ENCODE data around the gene METTL23. TPM values are rescaled to one million over a fixed set of nuclear protein-coding genes. Genes with fewer than 3 reads are reported as not detected.
"Not testable (repeated sequence)": the region's sequence is repeated elsewhere in the genome, so short reads cannot be mapped to it uniquely, and the experiment has no call there.

The METTL23 gene
- total RNA-seq, 1 donor from 2014 or later: 14.7 TPM

DNA sequence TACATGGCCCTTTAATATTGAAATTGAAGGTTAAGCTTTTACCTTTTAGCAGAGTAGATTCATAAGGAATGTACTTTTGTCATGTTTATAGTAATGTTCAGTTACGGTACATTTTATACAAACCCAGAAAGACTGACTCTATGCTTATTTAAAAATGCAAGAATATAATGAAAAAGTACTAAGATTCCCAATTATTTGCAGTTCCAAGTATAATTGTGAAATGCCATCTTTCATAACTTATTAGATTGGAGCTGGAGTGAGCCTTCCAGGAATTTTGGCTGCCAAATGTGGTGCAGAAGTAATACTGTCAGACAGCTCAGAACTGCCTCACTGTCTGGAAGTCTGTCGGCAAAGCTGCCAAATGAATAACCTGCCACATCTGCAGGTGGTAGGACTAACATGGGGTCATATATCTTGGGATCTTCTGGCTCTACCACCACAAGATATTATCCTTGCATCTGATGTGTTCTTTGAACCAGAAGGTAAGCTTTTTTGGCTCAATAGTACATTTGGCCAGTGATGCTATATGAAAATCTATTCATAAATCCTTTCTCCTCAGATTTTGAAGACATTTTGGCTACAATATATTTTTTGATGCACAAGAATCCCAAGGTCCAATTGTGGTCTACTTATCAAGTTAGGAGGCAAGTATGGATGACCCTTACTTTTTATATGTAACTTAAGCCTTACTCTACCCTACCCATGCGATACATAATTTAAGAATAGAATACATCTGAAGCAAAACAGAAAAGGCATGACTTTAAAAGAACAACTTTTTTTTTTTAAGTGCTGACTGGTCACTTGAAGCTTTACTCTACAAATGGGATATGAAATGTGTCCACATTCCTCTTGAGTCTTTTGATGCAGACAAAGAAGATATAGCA lies 6.3 kb downstream of the METTL23 start:
- DNase-seq (ENCODE audit: low spot score in 2 of 2) (no peak), FAIRE-seq (no peak)

DNA sequence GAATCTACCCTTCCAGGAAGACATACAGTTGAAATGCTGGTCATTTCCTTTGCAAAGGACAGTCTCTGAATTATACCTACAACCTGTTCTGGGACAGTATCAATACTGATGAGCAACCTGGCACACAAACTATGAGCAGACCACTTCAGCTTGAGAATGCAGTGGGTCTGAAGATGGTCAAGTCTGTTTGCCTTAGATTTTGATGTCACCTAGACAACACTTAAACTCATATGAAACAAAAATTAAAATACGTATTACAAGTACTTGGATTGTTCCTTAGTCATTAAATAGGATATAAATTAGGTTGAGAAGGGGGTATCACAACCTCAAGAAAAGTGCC lies 6.9 kb downstream of the METTL23 start:
- FAIRE-seq: no peak
- DNase-seq (ENCODE audit: low spot score in 2 of 2): no peak

DNA sequence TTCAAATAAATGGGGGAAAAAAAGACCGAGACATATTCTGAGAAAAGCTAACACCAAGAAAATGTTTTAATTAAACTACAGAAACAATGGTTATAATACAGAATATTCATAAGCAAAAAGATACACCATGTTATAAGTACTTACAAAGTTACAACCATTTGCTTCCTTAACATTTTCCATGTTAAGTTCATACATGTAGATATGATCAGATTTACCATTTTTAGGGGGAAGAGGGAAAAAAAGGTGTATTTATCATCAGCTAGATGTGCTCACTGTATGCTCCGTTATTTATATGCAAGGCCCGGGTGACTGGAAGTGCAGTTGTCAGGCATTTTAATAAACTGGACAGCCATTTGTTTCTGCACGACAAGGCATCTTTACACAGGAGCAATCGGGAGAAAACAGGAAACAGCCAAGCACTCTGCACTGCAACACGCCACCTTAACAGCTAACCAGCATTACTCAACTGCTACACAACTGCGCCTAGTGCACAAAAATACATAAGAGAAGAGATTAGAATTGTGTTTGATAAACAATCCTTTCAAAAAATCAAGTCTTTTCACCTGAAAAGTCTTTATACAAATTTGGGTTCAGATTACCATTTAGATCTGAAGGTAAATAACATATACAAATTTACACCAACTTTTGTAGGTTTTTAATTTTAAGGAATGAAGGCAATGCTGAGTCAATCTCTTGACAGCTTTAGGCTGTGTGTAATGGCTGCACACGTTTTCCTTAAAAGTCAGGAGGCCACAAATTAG lies 7.6 kb downstream of the METTL23 start:
- FAIRE-seq (no peak), DNase-seq (ENCODE audit: low spot score in 2 of 2) (no peak)

DNA sequence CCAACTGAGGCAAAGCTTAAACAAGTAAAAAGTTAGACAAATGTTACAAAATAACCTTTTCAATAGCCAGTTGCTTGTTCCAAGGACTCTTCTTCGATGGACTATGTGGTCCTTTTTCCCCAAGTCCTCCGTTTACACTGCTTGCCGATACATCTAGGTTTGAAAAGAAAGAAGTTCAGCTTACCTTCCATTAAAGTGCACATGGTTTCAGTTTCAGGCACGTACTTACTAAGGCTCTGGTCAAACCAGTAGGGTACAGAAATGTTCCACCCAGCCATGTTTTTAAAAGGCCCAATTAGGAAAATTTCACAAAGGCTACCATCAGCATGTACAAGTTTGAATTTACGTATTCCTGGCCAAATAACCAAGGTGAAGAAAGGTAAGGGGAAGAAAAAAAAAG lies 8.4 kb downstream of the METTL23 start:
- no peak for FAIRE-seq
- no peak for DNase-seq (ENCODE audit: low spot score in 2 of 2)

DNA sequence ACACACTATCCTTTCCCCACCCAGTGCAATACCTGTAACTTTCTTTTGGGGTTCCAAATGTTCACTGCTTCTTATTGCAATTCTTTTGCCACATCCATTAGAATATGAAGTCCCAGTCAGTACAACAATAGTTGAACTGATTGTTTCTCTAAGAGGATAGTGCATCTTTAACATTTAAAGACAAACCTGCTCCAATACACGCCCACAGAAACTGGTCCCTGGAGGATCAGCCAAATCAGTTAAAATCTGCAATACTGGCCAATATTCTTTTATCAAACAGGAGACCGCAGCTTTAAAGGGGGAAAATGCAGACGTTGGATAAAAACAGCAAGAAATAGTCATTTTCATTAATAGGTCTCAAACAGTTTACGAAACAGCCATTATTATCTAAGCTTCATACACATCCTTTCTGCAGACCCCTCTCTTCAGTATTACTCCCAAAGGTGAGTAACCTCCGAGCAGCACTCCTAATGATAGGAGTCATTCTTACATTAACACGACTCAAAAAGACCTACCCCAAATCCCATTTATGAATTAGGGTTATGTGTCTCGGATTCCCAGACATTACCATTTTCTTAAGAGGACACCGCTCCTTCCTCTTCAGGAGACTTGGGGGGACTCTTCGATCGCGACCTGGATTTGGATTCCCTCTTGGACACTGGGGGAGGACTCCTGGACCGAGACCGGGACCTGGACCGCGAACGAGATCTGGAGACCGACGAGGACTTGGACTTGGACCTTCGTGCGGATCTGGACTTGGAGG lies 9.1 kb downstream of the METTL23 start:
- FAIRE-seq: no peak
- DNase-seq (ENCODE audit: low spot score in 2 of 2): no peak

DNA sequence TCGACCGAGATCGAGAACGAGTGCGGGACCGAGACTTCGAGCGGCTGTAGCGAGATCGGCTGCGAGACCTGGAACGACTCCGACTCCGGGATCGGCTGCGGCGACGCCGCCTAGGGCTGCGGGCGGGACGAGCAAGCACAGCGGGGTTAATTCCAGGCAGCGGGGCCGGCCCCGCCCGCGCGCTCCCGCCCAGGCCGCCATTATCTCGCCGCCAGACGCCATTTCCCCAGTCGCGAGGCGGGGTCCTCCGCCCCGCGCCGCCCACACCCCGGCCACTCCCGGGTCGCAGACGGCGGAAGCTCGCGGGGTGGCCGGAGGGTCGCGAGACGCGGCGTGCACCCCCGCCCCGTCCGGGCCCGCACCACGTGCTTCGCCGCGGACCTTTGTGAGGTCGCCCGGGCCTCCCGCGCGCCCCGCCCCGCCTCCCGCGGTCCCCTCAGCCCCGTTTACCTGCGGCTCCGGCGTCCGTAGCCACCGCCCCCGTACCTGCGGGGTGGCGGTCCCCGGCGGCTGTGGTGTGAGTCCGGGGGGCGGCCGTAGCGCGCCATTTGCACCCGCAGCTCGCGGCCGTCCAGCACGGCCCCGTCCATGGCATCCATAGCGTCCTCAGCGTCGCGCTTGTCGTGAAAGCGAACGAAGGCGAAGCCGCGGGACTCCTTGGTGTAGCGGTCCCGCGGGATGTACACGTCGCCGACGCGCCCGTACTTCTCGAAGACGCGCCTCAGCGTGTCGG lies 9.9 kb downstream of the METTL23 start:
- FAIRE-seq: no peak
- peak; percentile 61 to 73 for DNase-seq (ENCODE audit: low spot score in 2 of 2)

DNA sequence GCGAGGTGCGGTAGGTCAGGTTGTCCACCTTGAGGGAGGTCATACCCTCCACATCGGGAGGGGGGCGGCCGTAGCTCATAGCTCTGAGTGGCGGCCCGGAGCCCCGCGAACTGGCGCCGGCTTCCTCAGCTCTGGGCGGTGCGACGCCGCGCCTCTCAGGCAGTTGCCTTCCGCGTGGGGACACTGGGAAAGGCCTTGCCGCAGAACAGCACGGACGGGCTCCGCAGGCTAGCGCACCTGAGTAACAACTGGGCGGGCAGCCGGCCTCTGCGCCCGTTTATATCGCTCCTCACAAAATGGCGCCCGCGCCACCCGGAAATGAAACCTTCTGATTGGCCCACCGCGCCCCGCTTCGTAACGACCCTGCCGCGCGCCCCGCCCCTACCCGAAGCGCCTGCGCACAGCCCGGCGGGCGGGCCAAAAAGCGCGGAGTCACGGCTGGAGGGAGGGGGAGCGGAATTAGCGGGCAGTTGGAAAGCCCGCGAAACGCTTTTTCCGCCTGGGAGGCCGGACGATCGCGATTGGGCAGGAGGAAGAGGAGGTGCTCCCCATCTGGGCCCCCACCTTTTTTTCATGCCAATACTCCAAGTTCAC lies 10.5 kb downstream of the METTL23 start, which contains the start of gene SRSF2:
Gene SRSF2, minus strand, starts transcription at position 250 of the 594 bp plus-strand sequence. Its CDS starts 171 bp downstream, at position 79.
- no peak for FAIRE-seq
- DNase-seq (ENCODE audit: low spot score in 2 of 2): peak; percentile 93 to 97

DNA sequence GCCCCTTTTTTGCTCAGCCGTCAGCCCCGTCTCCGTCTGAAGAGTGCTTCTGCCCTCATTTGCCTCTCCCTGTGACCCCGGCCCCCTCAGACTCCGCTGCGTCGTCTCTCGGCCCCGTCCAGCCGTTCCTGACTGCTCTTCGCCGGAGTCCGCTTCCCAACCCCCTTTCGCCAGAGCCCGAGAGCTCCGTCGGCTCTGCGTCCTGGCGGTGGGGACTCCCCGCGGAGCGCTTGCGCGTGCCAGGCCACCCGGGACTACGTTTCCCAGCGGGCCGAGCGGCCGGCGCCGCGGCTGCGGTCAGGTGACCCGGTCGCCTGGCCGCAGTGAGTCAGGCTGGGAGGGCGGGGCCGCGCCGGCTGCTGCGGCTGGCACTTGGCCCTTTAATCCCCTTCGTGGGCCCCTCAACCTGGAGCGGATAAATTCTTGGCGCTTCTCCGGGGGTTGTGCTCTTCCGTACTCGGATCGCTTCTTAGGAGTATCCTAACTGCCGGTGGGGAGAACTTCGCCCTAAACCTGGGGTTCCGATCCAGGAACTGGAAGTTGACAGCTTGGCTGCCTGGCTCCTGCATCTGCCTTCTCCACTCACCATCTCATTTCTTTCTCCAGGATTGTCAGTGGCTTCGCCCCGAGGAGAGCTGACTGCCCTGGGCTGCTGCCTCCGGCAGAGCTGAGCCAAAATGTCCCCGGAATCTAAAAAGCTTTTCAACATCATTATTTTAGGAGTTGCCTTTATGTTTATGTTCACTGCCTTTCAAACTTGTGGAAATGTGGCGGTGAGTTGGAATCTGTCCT lies 11.2 kb downstream of the METTL23 start, which contains the start of gene MFSD11:
Gene MFSD11, plus strand, starts transcription at position 444 of the 792 bp plus-strand sequence. Its CDS starts 234 bp downstream, at position 678.
- FAIRE-seq (no peak), DNase-seq (ENCODE audit: low spot score in 2 of 2) (peak; percentile 91 to 94)

DNA sequence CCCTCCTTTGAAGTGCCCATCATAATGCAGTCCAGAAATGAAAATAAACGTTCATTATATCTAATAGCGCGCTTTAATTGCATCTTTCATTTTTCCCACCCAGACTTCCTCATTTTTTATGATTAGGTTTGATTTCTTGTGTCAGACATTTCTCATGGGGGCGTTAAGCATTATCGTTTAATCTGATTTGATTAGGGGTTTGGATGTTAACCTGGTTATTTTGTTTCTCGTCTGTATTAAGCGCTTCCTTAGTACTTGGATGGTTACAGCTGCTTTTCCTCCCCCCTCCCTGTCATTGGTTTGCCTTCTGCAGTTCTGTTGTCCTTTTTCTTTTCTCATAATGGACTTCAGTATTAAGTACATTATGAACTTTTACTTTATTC lies 11.8 kb downstream of the METTL23 start:
- DNase-seq (ENCODE audit: low spot score in 2 of 2) (no peak), FAIRE-seq (no peak)

DNA sequence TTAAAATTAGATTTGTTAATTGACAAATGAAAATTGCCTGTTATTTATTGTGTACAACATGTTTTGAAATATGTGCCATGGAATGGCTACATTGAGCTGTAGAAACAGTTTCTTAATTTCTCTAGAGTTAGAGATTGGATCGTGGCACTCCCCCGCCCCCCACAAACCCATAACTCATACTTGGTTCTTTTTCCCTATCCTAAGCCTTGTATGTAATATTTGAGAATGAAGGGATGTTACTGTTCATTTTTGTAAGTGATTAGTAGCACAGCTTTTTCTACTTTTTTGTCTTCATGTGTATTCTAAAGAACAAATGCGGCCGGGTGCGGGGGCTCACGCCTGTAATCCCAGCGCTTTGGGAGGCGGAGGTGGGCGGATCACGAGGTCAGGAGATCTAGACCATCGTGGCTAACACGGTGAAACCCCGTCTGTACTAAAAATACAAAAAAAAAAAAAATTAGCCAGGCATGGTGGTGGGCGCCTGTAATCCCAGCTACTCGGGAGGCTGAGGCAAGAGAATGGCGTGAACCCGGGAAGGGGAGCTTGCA lies 13.0 kb downstream of the METTL23 start:
- FAIRE-seq; DNase-seq (ENCODE audit: low spot score in 2 of 2): not testable (repeated sequence)

DNA sequence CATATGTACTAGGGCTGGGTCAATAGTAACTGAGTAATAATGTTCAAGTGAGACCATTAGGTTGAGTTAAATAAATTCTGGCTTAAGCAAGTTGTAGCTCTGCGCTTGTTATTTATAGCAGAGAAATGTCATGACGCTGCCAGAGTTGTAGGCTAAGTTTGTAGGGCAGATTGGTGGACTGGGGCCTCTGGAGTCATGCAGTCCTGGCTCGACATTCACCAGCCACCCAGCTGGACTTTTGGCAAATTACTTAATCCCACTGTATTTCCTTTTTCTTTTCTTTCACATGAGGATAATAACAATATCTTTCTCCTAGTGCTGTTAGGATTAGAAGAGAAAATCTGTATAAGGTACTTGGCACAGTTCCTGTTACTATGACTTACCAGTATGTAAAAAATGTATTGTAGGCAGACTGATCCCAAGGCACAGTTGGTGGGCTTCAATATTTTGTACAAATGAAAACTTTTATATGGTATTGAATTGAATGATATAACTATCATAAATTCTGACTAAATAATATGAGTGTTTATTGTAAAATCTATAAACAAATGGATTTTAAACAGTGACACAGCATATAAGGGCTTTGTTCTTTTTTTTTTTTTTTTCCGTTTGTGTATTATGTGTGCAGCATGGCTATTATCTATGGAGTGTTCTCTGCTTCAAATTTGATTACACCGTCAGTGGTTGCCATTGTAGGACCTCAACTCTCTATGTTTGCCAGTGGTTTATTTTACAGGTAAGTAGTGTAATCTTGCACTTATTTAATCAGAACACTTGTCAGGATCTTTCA lies 13.9 kb downstream of the METTL23 start:
- DNase-seq (ENCODE audit: low spot score in 2 of 2): no peak
- no peak for FAIRE-seq

DNA sequence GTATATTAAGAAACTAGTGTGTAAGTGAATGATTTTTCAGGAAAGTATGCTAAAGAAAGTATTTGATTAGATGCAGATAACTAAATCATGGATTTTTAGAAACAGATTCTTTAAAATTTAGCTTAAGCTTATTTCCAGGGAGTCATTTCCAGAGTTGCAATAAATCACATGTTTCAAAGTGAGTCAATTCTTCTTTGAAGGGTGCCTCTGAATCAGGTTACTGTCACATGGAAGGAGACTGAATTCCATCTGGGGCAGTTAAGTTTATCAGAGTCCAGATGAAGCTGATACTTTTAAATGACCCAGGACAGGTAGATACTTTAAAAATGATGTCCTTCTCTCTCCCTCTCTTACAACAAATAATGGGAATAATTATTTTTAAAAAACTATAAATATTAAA lies 16.3 kb downstream of the METTL23 start:
- DNase-seq (ENCODE audit: low spot score in 2 of 2): no peak
- no peak for FAIRE-seq

DNA sequence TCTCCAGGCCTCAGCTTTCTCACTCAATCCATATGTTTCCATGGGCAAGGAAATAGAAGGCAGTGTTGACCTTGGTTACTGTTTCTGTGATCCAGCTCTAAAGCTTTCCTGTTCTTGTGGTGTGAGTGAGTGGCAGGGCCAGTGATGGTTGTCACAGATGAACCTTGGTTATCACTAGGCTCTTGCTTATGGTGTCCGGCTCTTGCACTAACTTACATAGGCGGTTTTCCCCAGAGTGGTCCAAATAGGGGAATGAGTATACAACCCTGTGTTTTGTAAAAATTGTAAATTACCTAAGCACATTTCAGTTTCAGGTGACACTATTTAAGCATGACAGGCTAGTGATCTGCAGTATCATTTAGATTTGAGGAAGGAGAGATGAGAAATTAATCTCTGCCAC lies 18.1 kb downstream of the METTL23 start:
- no peak for DNase-seq (ENCODE audit: low spot score in 2 of 2)
- no peak for FAIRE-seq

DNA sequence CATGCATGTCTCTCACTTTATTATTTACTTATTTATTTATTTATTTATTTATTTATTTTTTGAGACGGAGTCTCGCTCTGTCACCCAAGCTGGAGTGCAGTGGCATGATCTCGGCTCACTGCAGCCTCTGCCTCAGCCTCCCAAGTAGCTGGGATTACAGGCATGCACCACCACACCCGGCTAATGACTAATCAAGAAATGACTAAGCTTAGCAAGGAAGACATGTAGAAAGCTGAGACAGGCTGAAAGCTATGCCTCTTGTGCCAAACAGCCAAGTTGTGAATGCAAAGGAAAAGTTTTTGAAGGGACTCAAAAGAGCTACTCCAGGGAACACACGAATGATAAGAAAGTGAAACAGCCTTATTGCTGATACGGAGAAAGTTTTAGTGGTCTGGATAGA lies 19.1 kb downstream of the METTL23 start:
- not testable (repeated sequence) for DNase-seq (ENCODE audit: low spot score in 2 of 2); FAIRE-seq

DNA sequence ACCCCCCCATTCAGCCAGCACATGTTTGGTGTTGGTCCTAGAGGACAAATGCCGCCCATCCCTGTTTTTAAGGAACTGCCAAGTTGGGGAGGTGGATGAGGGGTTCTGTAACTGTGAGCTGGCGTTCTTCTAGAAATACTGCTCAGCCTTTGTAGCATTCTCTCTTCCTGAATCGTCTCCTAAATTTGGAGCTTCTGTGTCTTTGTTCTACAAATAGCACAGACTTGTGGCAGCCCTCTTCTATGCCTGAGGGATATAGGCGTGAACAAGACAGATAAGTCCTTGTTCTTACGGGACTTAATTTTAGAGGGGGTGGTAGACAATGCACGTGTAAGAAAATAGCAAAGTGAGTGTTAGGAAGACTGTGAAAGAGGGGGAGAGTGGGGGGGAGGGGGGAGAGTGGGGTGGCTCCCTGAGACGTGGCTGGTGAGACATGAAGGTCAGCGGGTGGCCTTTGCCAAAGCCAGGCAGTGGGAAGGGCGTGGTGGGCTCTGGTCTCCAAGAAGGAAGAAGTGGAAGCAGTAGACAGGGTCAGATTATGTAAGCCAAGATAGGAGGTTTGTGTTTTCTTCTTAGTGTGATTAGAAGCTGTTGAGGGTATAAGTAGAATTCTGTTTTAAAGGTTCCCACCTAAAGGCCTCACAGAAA lies 21.2 kb downstream of the METTL23 start:
- DNase-seq (ENCODE audit: low spot score in 2 of 2) (peak in 1 of 2 donors; percentile 20), FAIRE-seq (no peak)

DNA sequence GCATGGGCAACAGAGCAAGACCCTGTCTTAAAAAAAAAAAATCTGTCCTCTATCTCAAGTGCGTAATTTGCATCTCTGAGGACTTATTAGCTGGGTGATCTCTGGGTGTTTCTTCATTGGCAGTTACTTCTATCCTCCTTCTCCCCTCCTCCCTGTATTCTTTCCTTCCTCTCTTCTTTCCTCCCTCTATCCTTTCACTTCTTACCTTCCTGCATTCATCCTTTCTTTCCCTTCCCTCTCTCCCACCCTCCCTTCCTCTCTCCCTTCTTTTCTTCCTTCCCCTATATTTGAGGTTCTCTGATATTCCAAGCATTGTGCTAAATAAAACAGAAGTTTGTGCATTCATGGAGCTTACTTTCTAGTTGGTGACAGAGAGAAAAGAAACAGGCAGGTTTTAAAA lies 22.0 kb downstream of the METTL23 start:
- DNase-seq (ENCODE audit: low spot score in 2 of 2) (no peak), FAIRE-seq (no peak)

DNA sequence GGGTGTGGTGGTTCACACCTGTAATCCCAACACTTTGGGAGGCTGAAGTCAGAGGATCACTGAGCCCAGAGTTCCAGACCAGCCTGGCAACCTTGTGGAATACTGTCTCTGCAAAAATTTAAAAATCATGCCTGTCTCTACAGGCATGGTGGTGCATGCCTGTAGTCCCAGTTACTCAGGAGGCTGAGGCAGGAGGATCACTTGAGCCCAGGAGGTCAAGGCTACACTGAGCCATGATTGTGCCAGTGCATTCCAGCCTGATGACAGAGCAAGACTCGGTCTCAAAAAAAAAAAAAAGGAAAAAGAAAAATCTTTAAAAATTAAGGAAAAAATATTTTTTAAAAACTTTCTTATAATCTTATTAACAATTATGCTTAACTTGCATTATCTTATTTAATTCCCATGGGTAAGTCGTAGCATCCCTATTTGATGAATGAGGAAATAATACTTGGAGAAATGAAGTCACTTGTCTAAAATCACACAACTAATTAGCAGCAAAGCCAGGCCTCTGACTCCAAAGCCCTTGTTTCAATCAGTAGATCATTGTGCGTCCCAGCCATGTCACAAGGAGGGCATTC lies 24.9 kb downstream of the METTL23 start:
- DNase-seq (ENCODE audit: low spot score in 2 of 2) (no peak), FAIRE-seq (no peak)

Measured in frontal cortex (tissue), 4 donors.